Neural progenitor cell (in vitro differentiated cells): ENCODE results near the gene PRR18. TPM values are rescaled to one million over a fixed set of nuclear protein-coding genes. Genes with fewer than 3 reads are reported as not detected.
A peak's percentile ranks its signal among the peaks of the same experiment; 100 is the strongest.

Experiments used
- DNase-seq: peaks from one replicate; pipeline ENCODE4 v3.0.0-alpha.2; 2016; ENCODE audit warnings: low spot score
- H2AFZ ChIP-seq: fragments of 200-600 bp; sonication (generic); replicated peaks from 2 replicates; pipeline ENCODE4 v1.6.1; 2016; ENCODE audit warnings: antibody characterized with exemption
- H3F3A ChIP-seq: fragments of 200-600 bp; sonication (generic); 2 replicates; pipeline ENCODE4 v1.6.1; 2016; ENCODE audit warnings: antibody characterized with exemption, low read depth
- H3K27ac ChIP-seq: fragments of 200-600 bp; sonication (generic); 2 replicates; pipeline ENCODE4 v1.5.1; 2016; ENCODE audit warnings: mild to moderate bottlenecking
- H3K27me3 ChIP-seq: fragments of 200-600 bp; sonication (generic); 2 replicates; pipeline ENCODE4 v1.6.1; 2016; ENCODE audit warnings: mild to moderate bottlenecking, moderate library complexity
- H3K36me3 ChIP-seq: fragments of 200-600 bp; sonication (generic); 2 replicates; pipeline ENCODE4 v1.5.1; 2016
- H3K4me1 ChIP-seq: fragments of 200-600 bp; sonication (generic); 2 replicates; pipeline ENCODE4 v1.6.1; 2016; ENCODE audit warnings: mixed run types
- H3K4me2 ChIP-seq: fragments of 200-600 bp; sonication (generic); 2 replicates; pipeline ENCODE4 v1.6.1; 2016
- H3K4me3 ChIP-seq: fragments of 200-600 bp; sonication (generic); 2 replicates; pipeline ENCODE4 v1.5.1; 2016
- H3K79me2 ChIP-seq: fragments of 200-600 bp; sonication (generic); 2 replicates; pipeline ENCODE4 v1.6.1; 2016; ENCODE audit warnings: low read depth
- H3K9ac ChIP-seq: fragments of 200-600 bp; sonication (generic); 2 replicates; pipeline ENCODE4 v1.6.1; 2016
- H3K9me3 ChIP-seq: fragments of 200-600 bp; sonication (generic); 2 replicates; pipeline ENCODE4 v1.5.1; 2016; ENCODE audit warnings: low read depth
- H4K20me1 ChIP-seq: fragments of 200-600 bp; sonication (generic); 2 replicates; pipeline ENCODE4 v1.6.1; 2016; ENCODE audit warnings: low read depth
- H3K27ac Mint-ChIP-seq: 3 replicates; pipeline ENCODE4 v1.8.0; 2021; ENCODE audit warnings: mixed read lengths
- H3K27me3 Mint-ChIP-seq: 2 replicates; pipeline ENCODE4 v1.8.0; 2022; ENCODE audit warnings: low read depth, mild to moderate bottlenecking, inconsistent platforms, moderate library complexity, mixed read lengths; ENCODE audit not compliant: insufficient read depth
- H3K36me3 Mint-ChIP-seq: 3 replicates; pipeline ENCODE4 v1.8.0; 2021; ENCODE audit warnings: mixed read lengths
- H3K4me1 Mint-ChIP-seq: 3 replicates; pipeline ENCODE4 v1.8.0; 2021; ENCODE audit warnings: mixed read lengths
- H3K4me3 Mint-ChIP-seq: 3 replicates; pipeline ENCODE4 v1.8.0; 2021; ENCODE audit warnings: mild to moderate bottlenecking, moderate library complexity, mixed read lengths
- H3K9me3 Mint-ChIP-seq: 3 replicates; pipeline ENCODE4 v1.8.0; 2020; ENCODE audit warnings: mixed read lengths
- EZH2 ChIP-seq: fragments of 200-600 bp; sonication (generic); IDR thresholded peaks from 2 replicates; pipeline ENCODE4 v1.6.1; 2017; ENCODE audit warnings: antibody characterized with exemption, mild to moderate bottlenecking, moderate library complexity
- EZH2phosphoT487 ChIP-seq: fragments of 200-600 bp; sonication (generic); IDR thresholded peaks from 2 replicates; pipeline ENCODE4 v1.6.1; 2017; ENCODE audit warnings: antibody characterized with exemption
- total RNA-seq: library from RNA; depleted of rRNA; stranded (reverse); fragments of >200 nt; gene quantifications from 2 replicates; pipeline ENCODE4 v1.2.3, GENCODE V29; 2015; ENCODE audit warnings: low replicate concordance
- TF ChIP-seq, protein P1 (sequence below): fragments of 200-600 bp; sonication (generic); IDR thresholded peaks from 2 replicates; pipeline ENCODE4 v1.5.1; 2017; ENCODE audit warnings: antibody characterized with exemption, mild to moderate bottlenecking

Gene PRR18
- total RNA-seq, 1 donor from 2014 or later: 0.13 TPM

DNA sequence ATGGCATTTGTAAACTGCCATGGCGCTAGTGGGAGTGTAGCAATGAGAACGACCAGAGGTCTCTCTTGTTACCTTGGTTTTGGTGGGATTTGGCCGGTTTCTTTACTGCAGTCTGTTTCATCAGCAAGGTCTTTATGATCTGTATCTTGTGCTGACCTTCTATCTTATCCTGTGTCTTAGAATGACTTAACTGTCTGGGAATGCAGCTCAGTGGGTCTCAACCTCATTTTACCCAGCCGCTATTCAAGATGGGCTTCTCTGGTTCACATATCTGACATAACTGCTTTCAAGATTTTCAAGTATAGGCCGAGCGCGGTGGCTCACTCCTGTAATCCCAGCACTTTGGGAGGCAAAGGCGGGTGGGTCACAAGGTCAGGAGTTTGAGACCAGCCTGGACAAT, 36.0 kb upstream of the PRR18 start:
- Histone ChIP-seq H3F3A (no peaks in the 10 kb centered on the region), H2AFZ (no peak overlapping the region), H3K27ac (no peak overlapping the region), H3K9me3 (no peaks in the 10 kb centered on the region), H4K20me1 (peaks cover 26% of the 10 kb centered on the region), H3K27me3 (no peaks in the 10 kb centered on the region), H3K79me2 (peaks cover 42% of the 10 kb centered on the region), H3K4me1 (peaks cover 4% of the 10 kb centered on the region), H3K9ac (no peak overlapping the region), H3K4me3 (no peak overlapping the region), H3K36me3 (no peaks in the 10 kb centered on the region), H3K4me2 (no peak overlapping the region)
- H3K36me3 Mint-ChIP-seq: no peaks in the 10 kb centered on the region
- H3K27me3 Mint-ChIP-seq: no peaks in the 10 kb centered on the region
- peaks cover 16% of the 10 kb centered on the region for H3K4me1 Mint-ChIP-seq
- no peak overlapping the region for H3K27ac Mint-ChIP-seq
- H3K9me3 Mint-ChIP-seq: peaks cover 2% of the 10 kb centered on the region
- peak overlapping the region; percentile 62 for H3K4me3 Mint-ChIP-seq
- TF ChIP-seq EZH2phosphoT487: no peak
- no peak for TF ChIP-seq EZH2
- TF ChIP-seq, protein P1, sequence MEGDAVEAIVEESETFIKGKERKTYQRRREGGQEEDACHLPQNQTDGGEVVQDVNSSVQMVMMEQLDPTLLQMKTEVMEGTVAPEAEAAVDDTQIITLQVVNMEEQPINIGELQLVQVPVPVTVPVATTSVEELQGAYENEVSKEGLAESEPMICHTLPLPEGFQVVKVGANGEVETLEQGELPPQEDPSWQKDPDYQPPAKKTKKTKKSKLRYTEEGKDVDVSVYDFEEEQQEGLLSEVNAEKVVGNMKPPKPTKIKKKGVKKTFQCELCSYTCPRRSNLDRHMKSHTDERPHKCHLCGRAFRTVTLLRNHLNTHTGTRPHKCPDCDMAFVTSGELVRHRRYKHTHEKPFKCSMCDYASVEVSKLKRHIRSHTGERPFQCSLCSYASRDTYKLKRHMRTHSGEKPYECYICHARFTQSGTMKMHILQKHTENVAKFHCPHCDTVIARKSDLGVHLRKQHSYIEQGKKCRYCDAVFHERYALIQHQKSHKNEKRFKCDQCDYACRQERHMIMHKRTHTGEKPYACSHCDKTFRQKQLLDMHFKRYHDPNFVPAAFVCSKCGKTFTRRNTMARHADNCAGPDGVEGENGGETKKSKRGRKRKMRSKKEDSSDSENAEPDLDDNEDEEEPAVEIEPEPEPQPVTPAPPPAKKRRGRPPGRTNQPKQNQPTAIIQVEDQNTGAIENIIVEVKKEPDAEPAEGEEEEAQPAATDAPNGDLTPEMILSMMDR: no peak
- no peak for DNase-seq

DNA sequence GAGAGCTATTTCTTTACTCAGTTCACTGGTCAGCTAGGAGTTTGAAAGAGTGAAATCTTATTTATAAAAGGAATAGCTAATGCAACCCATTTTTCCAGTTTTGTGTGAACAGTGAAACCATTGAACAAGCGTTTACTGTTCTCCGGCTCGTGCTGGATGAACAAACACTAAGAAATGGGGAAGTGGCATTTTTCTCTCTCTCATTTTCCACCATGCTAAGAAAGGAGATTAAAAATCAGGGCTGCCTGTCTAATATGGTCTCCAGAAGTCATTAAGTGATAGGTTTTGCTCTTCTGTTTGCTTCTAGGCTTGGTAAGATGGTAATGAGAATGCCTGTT, 34.9 kb upstream of the PRR18 start:
- Histone ChIP-seq H3K27me3 (no peaks in the 10 kb centered on the region), H3F3A (no peaks in the 10 kb centered on the region), H3K79me2 (peaks cover 53% of the 10 kb centered on the region), H3K4me1 (peaks cover 4% of the 10 kb centered on the region), H3K4me2 (peak overlapping the region; percentile 88), H3K36me3 (no peaks in the 10 kb centered on the region), H3K9me3 (no peaks in the 10 kb centered on the region), H3K27ac (no peak overlapping the region), H2AFZ (peak overlapping the region; percentile 99), H3K9ac (peak overlapping the region; percentile 83), H3K4me3 (peak overlapping the region; percentile 86), H4K20me1 (peaks cover 38% of the 10 kb centered on the region)
- no peak for TF ChIP-seq EZH2phosphoT487
- TF ChIP-seq, protein P1: no peak
- no peak for TF ChIP-seq EZH2
- Mint-ChIP-seq H3K4me1 (peaks cover 16% of the 10 kb centered on the region), H3K9me3 (no peaks in the 10 kb centered on the region), H3K27me3 (no peaks in the 10 kb centered on the region), H3K4me3 (peak overlapping the region; percentile 96), H3K36me3 (peaks cover 3% of the 10 kb centered on the region), H3K27ac (peak overlapping the region; percentile 21)
- DNase-seq: no peak

DNA sequence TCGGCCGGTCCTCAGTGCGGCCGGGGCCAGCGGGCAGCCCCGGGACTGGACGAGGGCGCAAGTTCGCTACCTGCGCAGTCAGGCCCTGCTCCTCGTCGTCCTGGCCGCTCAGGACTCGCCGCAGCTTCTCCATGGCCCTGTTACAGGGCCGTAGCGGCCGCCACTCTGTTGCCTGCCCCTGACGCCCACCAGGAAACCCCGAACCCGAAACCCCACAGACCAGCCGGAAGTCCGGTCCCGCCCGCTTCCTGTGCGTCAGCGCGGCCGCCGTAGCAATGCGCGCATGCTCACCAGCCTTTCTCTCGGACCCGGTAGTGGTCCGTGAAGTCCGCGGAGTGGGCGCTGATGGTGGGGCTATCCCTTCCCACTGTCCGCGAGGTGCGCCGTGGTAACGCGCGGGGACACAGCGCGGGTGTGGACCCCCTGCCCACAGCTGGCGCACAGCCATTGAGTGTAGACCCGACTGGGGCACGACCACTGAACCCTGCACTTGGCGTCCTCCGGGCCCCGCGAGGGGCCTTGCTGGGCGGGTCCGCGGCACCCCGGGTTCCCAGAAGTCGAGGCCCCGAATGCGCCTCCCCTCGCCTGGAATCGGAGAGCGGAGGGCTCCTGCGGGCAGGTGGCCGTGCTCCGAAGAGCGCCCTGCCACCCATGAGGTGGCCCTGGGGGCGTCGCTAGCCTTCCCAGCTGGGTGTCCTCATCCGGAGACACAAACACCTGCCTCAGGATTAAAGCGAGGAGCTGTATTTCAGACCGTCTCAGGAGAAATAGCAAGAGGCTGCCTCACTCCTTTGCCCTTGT, 34.4 kb upstream of the PRR18 start, which contains the start of gene SFT2D1:
SFT2D1 (minus strand) TSS at position 197 of the 801 bp plus-strand sequence; CDS start at position 133, 64 bp downstream.
- Histone ChIP-seq H3K4me2 (peak within 1 kb of the TSS; percentile 88), H3K27ac (no peak within 1 kb of the TSS), H3F3A (no peaks in the 10 kb centered on the region), H3K36me3 (no peaks in the 10 kb centered on the region), H3K4me3 (peak within 1 kb of the TSS; percentile 86), H3K27me3 (no peaks in the 10 kb centered on the region), H3K9ac (peak within 1 kb of the TSS; percentile 83), H3K9me3 (no peaks in the 10 kb centered on the region), H2AFZ (peak within 1 kb of the TSS; percentile 99), H3K4me1 (peaks cover 4% of the 10 kb centered on the region), H3K79me2 (peaks cover 59% of the 10 kb centered on the region), H4K20me1 (peaks cover 43% of the 10 kb centered on the region)
- DNase-seq: peak; percentile 85
- Mint-ChIP-seq H3K9me3 (no peaks in the 10 kb centered on the region), H3K27ac (peak within 1 kb of the TSS; percentile 94), H3K36me3 (peaks cover 4% of the 10 kb centered on the region), H3K4me1 (peaks cover 16% of the 10 kb centered on the region), H3K27me3 (no peaks in the 10 kb centered on the region), H3K4me3 (peak within 1 kb of the TSS; percentile 96)
- TF ChIP-seq, protein P1: no peak
- TF ChIP-seq EZH2: peak; percentile 53
